ENCODE measurements around the gene RNF182.
A peak's percentile ranks its signal among the peaks of the same experiment; 100 is the strongest.

Gene RNF182

DNA sequence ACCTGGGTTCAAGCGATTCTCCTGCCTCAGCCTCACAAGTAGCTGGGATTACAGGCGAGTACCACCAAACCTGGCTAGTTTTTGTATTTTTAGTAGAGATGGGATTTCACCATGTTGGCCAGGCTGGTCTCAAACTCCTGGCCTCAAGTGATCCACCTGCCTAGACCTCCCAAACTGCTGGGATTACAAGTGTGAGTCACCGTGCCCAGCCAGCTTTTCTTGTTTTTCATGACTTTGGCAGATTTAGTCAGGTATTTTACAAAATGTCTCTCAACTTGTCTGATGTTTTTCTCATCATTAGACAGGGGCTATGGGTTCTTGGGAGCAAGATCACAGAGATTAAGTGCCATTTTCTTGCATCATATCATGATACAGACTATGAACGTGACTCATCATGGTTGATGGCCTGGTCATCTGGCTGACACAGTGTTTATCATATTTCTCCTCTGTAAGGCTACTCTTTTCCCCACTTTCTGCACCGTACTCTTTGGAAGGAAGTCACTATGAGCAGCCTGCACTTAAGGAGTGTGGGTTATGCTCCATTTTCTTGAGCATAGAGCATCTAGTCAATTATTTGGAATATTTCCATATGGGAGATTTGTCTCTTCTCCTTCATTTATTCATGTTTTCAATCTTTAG lies 67.8 kb downstream of the RNF182 start:
- peak; percentile 70 for DNase-seq (ENCODE audit: low spot score)
- POLR2A ChIA-PET (ENCODE audit: low non-redundant PET) = no interaction called here
- no peak overlapping the region for H3K27ac ChIP-seq
- CTCF ChIA-PET = no interaction called here
- TF ChIP-seq CTCF (conservative IDR thresholded peaks at IDR 0.05; ENCODE audit: low read depth) = no peak

DNA sequence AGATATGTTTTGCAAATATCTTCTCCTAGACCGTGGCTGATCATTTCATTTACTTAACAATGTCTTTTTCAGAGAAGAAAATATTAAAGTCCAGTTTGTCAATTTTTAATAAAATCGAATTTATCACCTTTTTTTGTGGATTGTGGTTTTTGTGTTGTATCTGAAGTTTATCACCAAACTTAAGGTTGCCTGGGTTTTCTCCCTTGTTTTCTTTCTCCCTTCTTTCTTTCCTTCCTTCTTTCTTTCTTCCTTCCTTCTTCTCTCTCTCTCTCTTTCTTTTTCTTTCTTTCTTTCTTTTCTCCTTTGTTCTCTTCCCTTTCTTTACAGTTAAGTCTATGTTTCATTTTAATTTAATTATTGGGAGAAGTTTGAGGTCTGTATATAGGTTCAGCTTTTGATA lies 68.7 kb downstream of the RNF182 start:
- DNase-seq (ENCODE audit: low spot score) = no peak
- H3K27ac ChIP-seq = no peak overlapping the region
- CTCF ChIA-PET = no interaction called here
- POLR2A ChIA-PET (ENCODE audit: low non-redundant PET) = no interaction called here
- TF ChIP-seq CTCF (conservative IDR thresholded peaks at IDR 0.05; ENCODE audit: low read depth) = no peak

DNA sequence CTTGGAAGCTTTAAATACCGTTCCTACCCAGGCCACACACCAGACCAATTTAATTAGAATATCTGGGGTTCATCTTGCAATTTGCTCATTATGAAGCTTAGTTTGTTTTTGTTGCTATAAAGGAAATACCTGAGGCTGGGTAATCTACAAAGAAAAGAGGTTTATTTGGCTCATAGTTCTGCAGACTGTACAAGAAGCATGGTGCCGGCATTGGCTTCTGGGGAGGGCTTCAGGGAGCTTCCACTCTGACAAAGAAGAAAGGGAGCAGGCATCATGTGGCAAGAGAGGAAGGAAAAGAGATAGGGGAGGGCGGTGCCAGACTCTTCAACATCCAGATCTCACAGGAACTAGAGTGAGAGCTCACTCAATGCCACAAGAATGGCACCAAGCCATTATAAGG lies 73.6 kb downstream of the RNF182 start:
- CTCF ChIA-PET = interaction anchor here (0.5 to 0.7 kb wide), 2 partner anchors 92 to 569 kb away, joined by 3 read pairs; no protein-coding TSS in a partner anchor
- no peak for TF ChIP-seq CTCF (conservative IDR thresholded peaks at IDR 0.05; ENCODE audit: low read depth)
- no peak overlapping the region for H3K27ac ChIP-seq
- DNase-seq (ENCODE audit: low spot score) = no peak
- POLR2A ChIA-PET (ENCODE audit: low non-redundant PET) = no interaction called here

DNA sequence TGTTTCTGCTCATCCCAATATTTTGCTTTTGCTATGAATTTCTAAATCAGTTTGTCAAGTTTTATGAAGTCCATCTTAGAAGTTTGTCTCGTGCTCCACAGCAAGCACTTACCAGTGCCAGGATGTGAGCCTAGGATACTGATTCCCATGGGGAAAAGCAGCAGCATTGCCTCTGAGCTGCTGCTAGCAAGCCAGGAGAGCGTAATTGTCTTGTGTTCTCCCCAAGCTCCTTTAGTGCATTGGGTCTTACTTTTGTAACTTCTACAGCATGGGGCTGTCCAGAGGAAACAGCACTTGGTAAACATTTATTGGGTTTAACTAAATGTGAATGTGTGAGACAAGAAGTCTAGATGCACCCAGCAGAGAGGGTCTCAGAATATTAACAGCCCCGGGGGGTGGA lies 76.1 kb downstream of the RNF182 start:
- no peak overlapping the region; the same call in 1 of the 2 replicates for H3K27ac ChIP-seq
- no peak for DNase-seq (ENCODE audit: low spot score)
- no peak for TF ChIP-seq CTCF (conservative IDR thresholded peaks at IDR 0.05; ENCODE audit: low read depth)
- POLR2A ChIA-PET (ENCODE audit: low non-redundant PET) = no interaction called here
- CTCF ChIA-PET = no interaction called here

DNA sequence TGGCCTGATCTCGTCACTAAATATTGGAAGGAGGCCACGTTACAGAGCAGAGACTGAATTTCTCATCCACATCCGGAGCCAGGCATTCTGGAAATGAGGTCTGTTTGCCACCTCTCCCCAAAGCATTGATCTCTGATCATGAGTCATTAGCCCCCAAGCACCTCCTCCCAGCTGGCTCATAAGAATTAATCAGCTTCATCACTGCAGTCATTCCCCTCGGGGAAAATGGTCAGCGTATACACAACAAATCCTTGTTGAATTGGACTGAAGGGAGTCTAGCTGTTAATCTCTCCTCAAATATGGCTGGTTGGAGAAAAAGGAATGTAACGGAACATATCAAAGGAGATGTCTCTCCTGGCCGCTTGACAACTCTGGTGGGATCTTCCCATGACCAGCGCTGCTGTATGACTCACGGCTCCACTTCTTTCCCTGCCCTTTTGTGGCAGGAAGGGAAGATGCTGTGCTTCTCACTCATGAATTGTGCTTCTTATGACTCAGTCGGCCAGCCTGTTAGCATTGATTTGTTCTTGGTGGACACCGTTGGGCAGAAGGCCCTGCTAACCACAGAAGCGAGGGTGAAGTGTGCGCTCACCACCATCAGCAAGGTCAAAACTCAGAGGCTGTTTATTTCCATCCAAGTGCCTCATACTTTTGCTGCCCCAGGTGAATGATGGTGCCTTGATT lies 76.7 kb downstream of the RNF182 start:
- peak; percentile 86 for DNase-seq (ENCODE audit: low spot score)
- CTCF ChIA-PET = no interaction called here
- peak overlapping the region; percentile 25; the same call in 1 of the 2 replicates for H3K27ac ChIP-seq
- POLR2A ChIA-PET (ENCODE audit: low non-redundant PET) = no interaction called here
- TF ChIP-seq CTCF (conservative IDR thresholded peaks at IDR 0.05; ENCODE audit: low read depth) = no peak

DNA sequence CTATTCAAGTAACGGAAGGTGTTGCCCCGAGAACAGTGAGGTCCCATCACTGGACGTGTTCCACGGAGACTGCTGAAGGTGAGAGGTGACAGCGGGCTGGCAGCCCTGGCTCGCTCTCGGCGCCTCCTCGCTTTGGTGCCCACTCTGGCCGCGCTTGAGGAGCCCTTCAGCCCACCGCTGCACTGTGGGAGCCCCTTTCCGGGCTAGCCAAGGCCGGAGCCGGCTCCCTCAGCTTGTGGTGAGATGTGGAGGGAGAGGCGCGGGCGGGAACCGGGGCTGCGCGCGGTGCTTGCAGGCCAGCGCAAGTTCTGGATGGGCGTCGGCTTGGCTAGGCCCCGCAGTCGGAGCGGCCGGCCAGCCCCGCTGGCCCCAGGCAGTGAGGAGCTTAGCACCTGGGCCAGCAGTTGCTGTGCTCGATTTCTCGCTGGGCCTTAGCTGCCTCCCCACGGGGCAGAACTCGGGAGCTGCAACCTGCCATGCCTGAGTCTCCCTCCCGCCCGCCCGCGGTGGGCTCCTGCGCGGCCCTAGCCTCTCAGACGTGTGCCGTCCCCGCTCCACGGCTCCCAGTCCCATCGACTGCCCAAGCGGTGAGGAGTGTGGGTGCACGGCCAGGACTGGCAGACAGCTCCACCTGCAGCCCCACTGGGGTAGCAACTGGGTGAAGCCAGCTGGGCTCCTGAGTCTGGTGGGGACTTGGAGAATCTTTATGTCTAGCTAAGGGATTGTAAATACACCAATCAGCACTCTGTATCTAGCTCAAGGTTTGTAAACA lies 77.6 kb downstream of the RNF182 start:
- ChIA-PET CTCF (interaction anchor here (1.0 kb wide), 1 partner anchor 63 kb away, joined by 3 read pairs; no protein-coding TSS in a partner anchor), POLR2A (ENCODE audit: low non-redundant PET) (no interaction called here)
- no peak for DNase-seq (ENCODE audit: low spot score)
- no peak for TF ChIP-seq CTCF (conservative IDR thresholded peaks at IDR 0.05; ENCODE audit: low read depth)
- peak overlapping the region; percentile 25; the same call in 1 of the 2 replicates for H3K27ac ChIP-seq

All from RWPE1 (cell line).